Activated CD4-positive, alpha-beta T cell treated with anti-CD3 and anti-CD28 coated beads, Interleukin-2, amount 50 U/mL, for 4 hours (primary cell): ENCODE data around the gene FAM120B.

Source experiments
- DNase-seq, 2 experiments: peaks; one replicate each; pipeline ENCODE4 v3.0.0-alpha.2; 2020

The FAM120B gene

DNA sequence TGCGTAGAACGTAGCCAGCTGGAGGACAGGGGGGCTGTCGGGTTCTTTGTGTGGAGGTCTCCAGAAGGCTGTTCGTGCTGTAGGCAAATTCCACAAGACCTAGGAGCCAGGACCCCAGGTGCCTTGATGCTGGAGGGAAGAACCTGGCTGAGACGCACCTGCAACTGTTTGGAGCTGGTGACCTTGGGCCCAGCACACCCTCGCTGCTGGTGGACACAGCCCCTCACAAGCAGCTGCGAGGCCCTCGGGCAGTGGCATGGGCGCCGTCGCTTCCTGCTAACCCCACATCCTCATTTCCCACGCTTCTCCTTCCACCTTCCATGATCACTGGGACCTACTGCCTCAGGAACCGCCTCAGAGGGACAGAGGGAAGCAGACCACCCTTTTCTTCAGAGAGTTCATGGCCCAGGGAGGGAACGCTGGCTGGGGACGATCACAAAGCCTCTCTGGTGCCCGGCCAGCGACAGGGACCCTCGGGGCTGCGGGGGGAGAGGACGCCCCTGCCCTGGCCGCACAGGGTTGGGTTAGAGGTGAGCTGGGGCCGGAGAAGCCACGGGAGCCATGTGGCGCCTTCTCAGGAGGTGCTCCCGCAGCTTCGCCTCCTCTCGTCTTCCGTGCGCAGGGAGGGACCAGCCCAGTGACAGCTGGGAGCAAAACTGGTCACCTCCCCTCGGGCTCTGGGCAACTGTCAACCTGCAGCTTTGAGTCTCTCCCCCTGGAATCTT is 34.1 kb upstream of the FAM120B start:
- no peak for DNase-seq

DNA sequence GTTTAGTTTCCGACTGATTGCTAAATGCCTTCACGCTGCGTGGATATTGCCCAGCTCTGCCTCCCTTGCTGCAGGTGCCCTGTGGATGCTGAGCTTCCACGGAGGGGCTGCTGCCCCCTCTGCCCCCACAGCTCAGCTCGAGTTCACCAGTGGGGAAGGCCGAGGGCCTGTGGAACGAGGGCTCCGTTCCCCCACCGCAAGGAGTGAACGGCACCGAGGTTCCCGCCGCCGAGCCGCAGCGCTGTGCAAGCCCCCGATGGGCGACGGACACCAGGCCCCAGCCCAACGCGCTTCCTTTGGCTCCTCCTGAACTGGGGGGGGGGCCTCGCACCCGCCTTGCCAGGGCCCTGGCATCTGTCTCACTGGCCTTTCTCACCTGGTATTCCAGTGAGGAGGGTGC is 33.4 kb upstream of the FAM120B start:
- DNase-seq = no peak

DNA sequence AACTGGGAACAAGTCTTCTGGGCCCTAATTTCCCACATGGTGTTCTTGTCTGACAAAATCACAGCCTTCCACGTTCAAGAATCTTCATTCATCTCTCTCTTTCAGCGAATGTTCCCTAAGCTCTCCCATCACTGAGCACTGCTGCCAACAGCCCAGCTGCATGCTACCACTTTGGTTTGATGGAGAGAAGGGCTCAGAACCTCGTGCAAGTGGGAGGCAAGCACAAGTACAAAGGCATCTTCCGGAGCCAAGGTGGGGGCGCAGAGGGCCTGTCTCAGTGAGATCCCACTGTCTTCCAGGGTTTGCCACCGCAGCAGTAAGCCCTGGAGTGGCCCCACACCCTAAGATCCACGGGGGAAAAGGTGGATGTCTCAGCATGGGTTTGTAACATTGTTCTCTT is 32.9 kb upstream of the FAM120B start:
- DNase-seq = no peak

DNA sequence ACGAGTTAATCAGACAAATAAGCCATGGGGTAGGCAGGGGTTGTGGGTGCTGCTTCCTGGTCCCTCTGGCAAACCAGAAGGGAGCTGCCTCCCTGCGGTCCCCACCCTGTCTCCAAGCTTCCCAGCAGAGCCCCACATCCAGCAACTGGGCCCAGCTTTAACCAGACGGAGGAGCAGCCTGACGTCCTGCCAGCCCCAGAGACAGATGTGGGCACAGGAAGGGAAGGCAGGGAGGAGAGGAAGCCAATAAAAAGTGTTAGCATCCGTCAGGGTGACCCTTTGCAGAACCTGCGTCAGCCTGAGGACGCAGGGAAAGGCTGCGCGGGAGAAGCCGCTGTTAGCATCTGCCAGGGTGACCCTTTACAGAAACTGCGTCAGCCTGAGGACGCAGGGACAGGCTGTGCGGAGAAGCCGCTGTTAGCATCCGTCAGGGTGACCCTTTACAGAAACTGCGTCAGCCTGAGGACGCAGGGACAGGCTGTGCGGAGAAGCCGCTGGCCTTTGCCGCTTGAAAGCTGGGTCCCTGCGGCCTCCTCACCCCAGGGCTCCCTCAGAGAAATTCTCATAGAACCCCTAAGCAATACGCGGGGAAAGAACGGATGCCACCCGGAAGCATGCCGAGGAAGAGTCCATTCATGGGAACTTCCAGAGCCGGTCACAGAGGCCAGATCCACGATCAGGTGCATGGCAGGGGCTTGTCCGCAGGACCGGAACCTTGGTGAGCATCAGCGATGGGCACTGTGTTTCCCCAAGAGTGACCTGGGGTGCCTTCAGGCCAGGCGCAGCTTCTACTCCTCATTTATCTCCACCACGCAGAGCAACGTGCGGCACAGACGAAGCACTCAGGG is 31.6 kb upstream of the FAM120B start:
- no peak for DNase-seq

DNA sequence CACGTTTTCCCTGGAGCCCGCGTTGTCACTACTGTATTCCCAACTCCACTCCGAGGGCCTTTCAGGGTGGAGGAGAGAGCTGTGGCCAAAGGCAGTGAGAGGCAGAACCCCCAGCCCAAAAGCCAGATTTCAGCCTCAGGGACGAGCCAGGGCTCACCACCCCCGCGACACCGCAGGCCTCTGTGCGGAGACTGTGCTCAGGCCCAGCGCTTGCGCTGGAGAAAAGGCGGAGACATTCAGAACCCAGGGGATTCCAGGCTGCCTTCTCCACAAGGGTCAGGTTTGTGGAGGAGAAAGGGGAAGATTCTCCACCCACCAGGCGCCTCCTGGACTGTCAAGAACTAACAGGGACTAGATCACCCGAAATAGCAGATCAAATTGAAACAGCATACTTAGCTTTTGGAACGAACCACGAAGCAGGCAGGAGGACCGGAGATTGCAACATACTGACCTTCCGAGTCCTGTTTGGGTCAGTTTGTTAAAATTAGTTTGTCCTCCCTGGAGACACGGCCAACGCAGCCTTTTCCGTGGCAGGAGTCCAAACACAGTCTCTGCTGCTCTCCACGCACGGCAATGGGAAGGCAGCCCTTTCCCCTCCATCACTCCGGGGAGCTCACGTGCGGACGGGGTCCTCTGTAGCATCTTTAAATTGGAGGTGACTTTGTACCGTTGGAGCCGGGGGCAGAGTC is 30.0 kb upstream of the FAM120B start:
- DNase-seq = no peak

DNA sequence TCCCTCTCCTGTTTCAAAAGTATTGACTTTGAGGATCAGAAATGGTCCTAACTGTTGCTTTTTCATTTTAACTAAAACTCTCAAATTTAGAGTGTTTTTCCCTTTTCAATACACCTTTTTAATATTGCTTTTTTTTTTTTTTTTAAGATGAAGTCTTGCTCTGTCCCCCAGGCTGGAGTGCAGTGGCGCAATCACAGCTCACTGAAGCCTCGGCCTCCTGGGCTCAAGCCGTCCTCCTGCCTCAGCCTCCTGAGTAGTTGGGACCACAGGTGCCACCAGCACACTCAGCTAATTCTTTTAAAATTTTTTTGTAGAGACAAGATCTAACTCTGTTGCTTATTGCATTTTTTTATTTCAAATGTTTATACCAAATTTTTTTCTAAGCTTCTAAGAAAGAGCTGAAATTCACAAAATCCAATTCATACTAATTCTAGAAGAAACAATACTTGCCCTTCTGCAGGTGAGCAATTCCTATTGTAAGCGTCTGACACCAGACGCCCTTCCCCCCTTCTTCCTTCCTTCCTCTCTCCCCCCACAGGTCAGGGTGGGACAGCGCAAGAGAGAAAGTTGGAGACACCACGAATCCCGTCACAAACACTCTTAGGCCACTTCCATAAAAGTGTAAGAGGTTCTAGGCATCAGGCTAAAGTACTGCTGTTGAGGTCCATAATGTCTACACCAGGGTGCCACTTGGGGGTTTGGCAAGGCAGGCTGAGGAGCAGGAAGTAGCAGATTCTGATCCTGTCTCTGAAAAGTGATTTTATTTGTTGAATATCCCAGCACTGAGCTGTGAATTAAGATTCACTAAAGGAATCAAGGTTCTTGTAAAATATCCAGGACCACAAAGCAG is 28.4 kb upstream of the FAM120B start:
- no peak for DNase-seq

DNA sequence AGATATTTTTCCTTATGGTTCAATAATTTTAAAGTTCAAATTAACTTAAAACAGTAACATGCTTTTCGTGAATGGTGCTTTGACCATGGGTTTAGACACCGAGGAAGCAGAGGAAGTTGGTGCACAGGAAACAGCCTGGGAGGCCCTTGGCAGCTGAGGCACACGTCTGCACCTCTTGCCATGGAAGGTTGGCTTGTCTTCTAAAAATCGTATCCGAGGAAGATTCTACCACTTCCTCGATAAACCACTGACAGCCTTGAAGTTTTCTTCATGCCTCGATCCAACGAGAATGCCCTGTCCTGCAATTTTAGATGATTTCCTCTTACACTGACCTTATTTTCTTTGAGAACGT is 27.8 kb upstream of the FAM120B start:
- DNase-seq = no peak

DNA sequence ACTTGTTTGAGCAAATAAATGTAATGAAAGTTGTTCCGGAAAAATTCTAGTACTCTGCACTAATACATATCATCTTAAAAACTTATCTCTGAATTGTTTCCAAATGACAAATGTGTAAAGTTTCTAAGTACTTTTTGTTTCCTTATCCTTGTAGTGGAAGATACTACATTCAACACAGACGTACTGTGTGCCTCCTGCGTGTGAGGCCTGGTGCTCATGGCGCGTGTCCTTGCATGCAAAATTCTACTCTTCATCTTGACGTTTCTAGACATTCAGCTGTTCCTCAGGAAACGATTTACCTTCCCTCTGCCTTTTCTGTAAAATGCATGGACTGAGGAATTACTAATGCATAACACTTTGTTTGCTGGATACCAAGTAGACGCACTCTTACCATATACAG is 27.1 kb upstream of the FAM120B start:
- no peak for DNase-seq

DNA sequence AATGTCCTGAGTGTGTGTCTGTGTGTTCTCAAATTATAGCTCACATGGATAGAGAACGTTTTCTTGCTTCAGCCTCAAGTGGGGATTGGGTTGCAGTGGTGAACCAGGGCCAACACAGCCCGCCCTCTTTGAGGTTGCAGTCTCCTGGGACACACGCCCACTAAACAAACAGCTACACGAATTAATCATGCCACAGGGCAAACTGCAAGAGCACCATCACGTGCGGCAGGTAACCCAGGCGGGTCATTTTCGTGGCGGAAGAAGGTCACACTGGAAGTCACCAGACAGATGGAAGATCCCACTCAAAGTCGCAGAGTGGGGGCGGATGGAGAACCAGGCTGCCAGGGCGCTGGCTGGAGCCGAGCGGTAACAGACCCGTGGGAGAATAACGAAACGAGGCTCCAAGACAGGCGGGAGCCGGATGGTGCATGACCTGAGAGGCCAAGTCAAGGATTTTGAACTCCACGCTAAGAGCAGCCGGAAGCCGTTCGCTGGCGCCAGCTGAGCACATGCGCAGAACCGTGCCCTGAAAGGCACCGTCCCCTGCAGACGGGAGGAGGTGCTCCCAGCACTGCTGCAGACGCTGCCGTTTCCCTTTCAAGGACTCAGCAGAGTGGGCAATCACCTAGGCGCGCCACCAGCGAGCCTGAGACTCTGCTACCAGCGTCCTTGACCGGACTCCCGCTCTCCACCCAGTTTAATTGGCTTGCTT is 26.4 kb upstream of the FAM120B start:
- no peak for DNase-seq

DNA sequence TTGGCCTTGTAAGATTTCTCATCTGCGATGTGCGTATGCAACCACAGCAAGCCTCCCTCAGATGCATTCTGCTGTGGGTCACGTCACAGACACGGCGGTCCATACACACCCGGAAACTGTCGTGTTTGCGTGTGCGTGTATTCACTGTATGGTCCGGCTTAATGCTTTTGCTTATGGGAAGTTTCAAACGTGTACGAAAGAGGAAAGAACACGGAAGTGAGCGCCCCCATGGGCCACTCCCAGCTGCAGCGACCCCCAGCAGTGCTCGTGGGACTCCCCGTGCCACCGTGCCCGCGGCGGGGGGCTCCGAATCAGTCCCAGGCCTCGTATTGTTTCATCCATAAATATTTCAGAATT is 25.9 kb upstream of the FAM120B start:
- no peak for DNase-seq

DNA sequence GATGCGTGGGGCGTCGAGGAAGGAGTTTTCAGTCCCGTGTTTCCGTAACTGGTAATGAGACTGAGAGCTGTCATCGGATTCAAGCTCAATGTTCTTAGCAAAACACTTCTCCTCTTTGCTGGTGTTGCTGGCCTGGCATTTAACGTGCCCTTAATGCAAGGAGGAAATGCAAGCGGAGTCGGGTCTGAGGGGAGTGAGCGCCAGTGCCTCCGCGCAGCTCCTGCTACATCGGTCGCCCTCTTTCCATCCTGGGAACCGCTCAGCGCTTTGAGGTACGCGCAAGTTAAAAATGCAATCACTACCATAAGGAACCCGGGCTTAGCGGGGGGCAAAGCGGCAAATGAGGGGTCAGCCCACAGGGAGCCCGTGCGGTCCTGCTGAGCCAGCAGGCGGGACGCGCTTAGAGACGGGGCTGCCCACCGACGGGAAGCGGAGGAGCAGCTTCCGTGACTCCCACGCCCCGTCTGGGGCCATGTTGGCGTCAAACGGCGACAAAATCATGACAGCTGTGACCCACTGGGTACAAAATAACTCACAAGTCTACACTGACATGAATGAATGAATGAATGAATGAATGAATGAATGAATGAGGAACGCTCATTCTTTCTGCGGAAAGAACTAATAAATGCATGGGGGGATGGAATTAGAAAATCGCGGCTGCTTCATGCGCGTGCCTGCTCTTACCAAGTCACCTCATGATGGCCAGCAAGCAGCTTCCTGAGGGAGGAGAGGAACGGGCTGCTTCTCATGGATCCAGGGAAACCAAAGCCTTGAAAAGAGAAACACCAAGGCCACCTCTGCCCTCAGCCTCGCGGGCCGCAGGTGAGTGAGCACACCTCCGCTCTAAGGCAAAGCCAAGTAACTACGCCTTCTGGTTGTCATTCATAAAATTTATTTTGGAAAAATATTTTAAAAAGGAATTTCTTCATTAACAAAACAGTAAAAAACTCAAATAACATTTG is 24.9 kb upstream of the FAM120B start:
- DNase-seq = no peak

DNA sequence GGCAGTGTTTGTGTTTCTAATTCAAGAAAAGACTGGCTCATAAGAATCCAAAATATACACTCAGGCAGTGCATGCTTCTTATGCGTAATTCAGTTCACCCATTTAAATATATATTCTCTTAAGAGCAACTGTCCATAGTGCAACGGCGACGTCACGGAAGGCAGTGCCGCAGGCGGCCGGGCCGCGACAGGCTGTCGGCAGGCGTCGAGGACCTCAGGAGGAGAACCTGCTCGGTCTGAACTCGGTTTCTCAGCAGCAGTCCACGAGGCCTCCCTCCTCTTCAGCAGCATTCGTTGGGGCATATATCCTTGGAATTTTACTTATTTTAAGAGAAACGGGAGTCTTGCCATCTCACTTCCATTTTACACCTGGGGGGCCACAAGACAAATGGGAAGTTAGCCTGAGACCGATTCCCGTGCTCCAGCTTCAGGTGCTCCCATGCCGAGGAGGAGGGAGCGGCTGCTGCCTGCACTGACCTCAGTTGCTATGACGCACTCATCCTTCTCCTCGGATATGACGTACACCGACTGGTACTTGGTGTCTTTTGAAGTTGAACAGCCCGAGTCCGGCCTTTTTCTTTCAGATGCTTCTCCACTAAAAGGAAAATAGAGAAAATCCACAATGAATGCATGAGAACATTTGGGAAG is 23.9 kb upstream of the FAM120B start:
- no peak for DNase-seq

DNA sequence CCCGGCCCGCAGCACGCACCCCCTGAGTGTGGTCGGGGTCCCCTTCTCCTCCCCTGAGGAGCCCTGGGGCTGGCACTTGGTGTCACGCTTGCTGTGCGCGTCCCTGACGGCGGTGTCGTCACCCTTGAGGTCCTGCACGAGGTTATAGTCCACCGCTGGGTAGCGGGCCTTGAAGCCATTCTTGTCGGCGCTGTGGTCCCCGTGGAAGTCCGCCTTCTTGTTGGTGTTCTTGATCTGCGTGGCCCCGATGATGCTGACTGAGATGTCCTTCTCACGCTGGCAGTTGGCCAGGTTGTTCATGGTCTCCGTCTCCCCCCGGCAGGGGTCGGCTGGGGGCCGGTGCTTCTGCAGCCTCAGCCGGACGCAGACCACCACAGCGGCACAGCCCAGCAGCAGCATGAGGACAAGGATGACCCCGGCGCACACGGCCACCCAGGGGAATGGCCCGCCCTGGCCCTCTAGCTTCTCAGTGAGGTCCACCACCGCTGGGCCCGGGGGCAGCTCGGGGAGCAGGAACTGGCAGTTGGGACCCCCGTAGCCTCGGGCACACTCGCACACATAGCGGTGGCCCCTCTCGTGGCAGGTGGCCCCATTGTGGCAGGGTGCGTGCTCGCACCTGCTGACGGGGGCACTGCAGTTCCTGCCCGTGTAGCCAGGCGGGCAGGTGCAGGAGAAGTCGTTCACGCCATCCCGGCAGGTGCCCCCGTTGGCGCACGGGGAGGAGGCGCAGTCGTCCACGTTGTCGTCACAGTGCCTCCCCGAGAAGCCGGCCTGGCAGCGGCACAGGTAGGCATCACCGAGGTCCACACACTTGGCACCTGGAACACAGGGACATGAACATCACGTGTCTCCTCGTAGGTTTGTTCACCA is 23.1 kb upstream of the FAM120B start:
- no peak for DNase-seq

DNA sequence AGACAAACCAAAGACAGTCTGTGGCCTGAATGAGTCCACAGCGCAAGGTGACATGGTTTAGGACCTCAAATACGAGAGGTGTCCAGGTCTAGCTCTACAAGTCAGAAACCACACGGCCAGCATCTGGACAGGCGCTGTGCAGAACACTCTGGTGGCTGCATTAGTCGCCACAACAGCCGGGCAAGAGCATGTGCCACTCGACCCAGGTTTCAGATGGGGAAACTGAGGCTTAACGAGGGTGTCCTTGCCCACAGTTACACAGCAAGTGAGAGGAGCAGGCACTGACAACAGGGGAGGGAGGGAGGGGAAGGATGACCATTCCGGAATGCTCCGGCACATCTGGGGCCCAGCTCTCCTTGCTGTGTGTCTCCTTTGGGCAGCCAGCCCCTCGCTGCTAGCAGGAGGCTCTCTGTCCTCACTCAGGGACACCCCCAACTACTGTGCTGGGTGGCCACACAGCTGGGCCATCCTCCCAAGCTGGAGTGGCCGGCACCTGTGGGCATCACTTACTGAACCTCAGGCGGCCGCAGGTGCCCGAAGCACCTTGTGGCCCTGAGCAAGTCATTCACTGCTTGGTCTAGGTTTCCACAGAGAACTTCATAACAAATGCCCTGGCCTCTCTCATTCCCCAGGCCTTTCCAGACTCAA is 22.3 kb upstream of the FAM120B start:
- no peak for DNase-seq

DNA sequence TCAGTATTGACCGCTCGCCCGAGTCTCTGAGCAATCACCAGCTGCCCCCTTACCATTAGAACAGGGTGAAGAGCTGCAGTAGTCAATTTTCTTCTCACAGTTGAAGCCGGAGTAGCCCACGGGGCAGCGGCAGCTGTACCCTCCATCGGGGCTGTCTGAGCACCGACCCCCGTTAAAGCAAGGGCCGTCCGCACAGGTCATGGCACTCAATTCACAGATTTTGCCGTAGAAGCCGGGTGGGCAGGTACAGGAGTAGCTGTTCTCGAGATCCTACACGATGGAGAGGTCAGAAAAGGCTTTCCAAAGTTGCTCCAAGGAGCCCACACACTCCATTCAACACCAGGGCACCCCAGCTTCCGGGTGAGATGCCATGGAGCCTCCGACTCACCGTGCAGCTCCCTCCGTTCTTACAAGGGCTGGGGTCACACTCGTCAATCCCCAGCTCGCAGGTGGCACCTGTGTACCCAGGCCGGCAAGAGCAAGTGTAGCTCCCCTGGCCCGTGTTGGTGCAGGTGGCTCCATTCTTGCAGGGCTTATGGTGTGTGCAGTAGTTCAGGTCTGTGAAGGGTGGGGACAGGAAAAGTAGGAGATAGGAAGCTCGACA is 21.6 kb upstream of the FAM120B start:
- no peak for DNase-seq

DNA sequence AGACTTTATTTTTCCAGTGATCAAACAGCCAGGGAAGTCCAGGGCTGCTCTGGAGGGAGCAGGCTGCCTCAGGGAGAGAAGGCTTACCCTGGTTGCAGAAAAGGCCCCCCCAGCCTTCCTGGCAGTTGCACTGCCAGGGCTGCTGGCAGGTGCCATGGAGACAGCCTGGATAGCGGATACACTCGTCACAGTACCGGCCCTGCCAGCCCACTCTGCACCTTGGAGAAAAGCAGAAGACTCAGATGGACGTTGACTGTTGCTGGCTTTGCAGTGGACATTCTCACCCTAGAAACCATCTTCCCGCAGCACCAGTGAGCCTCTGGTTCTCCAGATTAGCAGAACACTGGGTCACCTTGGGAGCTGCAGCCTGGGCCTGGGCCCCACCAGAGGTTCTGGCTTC is 21.1 kb upstream of the FAM120B start:
- no peak for DNase-seq

DNA sequence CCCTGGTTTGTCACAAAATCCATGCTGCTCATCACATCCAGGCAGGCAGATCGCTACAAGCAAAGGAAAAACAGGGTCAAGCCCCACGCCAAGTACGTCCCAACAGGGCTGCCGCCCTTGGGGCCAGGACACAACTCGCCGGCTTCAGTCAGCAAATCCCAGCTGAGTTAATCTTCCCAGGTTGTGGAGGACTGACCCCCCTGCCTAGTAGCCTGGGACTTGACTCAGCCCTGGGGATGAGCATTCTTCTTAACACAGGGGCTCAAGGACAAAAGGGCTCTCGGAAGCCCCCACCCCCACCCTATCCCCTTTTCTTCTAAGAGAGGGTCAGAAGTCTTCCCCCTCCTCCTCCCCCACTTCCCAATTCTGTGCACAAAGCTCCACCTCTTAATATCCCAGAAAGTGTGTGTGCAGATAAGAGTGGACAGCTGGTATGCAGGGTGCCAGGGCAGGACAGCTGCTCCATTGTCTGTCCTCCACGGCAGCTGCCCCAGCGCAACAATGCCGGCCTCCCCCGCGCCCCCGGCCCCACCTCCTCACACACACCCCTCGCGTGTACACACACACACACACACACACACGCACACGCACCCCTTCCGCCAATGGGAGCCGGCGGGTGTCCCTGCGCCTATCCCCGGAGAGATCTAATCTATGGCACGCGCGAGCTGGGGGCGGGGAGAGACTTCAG is 20.2 kb upstream of the FAM120B start:
- no peak for DNase-seq

DNA sequence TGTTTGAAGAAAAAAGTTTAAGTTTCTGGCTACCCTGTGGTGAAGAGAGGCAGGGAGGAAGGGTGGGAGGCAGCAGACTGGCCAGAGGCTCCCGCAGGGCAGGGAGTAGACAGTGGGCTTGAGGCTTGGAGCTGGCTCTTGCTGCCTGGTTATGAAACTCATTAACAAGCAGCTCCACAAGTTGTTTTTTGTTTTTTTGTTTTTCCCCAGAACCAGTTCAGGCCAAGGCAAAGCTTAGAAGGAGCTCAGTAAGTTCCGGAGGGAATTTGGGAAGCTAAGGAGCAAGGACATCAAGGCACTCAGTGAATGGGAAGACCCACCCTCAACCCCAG is 19.7 kb upstream of the FAM120B start:
- DNase-seq = no peak
